HG02981 (cell line): ENCODE data around the gene KLHL3.
"Not testable (repeated sequence)": the region's sequence is repeated elsewhere in the genome, so short reads cannot be mapped to it uniquely, and the experiment has no call there.

Experiments
- ATAC-seq: cut with Tn5 transposase; IDR thresholded peaks from one replicate; pipeline ENCODE4 v1.9.1; 2021; ENCODE audit warnings: mild to moderate bottlenecking, moderate library complexity; ENCODE audit not compliant: unreplicated experiment

KLHL3 gene

GRCh38 chr5:137735555-137736284 lies at the start of gene KLHL3:
KLHL3 (minus strand) TSS chr5:137736089; CDS start chr5:137735646, 443 bp downstream.
- peak; percentile 54 for ATAC-seq

GRCh38 chr5:137782984-137783536 lies 47.2 kb upstream of the KLHL3 start:
- ATAC-seq, result no peak

GRCh38 chr5:137782055-137782454 lies 46.2 kb upstream of the KLHL3 start:
- no peak for ATAC-seq

- no peak for ATAC-seq
Observed at GRCh38 chr5:137778772-137779564, 43.1 kb upstream of the KLHL3 start.

GRCh38 chr5:137767937-137768336 lies 32.0 kb upstream of the KLHL3 start:
- not testable (repeated sequence) for ATAC-seq

- no peak for ATAC-seq
Observed at GRCh38 chr5:137761566-137761965, 25.7 kb upstream of the KLHL3 start.

- no peak for ATAC-seq
Observed at GRCh38 chr5:137760719-137761516, 25.0 kb upstream of the KLHL3 start.

GRCh38 chr5:137760294-137760693 lies 24.4 kb upstream of the KLHL3 start:
- ATAC-seq, result no peak

- ATAC-seq, result peak; percentile 32
Observed at GRCh38 chr5:137758715-137759306, 22.9 kb upstream of the KLHL3 start.

GRCh38 chr5:137758121-137758520 lies 22.2 kb upstream of the KLHL3 start:
- ATAC-seq, result no peak

- no peak for ATAC-seq
Observed at GRCh38 chr5:137757634-137758033, 21.7 kb upstream of the KLHL3 start.

- peak; percentile 11 for ATAC-seq
Observed at GRCh38 chr5:137754961-137755762, 19.3 kb upstream of the KLHL3 start.

- ATAC-seq, result peak; percentile 75
Observed at GRCh38 chr5:137754188-137754960, 18.5 kb upstream of the KLHL3 start, which contains the start of gene HNRNPA0. HNRNPA0 (minus strand) TSS chr5:137754363; CDS start chr5:137754066, 297 bp downstream.

GRCh38 chr5:137753691-137754187 lies 17.9 kb upstream of the KLHL3 start:
- ATAC-seq, result peak; percentile 4

- ATAC-seq, result no peak
Observed at GRCh38 chr5:137752905-137753690, 17.2 kb upstream of the KLHL3 start.

GRCh38 chr5:137751869-137752491 lies 16.1 kb upstream of the KLHL3 start:
- no peak for ATAC-seq

- ATAC-seq, result no peak
Observed at GRCh38 chr5:137750436-137750835, 14.5 kb upstream of the KLHL3 start.
